ENCODE results near the gene PLK3. TPM values are rescaled to one million over a fixed set of nuclear protein-coding genes. Genes with fewer than 3 reads are reported as not detected.
A peak's percentile ranks its signal among the peaks of the same experiment; 100 is the strongest.
"Not testable (repeated sequence)": the region's sequence is repeated elsewhere in the genome, so short reads cannot be mapped to it uniquely, and the experiment has no call there.

PLK3 gene
- total and polyA plus RNA-seq, 2 experiments from 2014 or later, result 9.5 to 12.4 TPM

DNA sequence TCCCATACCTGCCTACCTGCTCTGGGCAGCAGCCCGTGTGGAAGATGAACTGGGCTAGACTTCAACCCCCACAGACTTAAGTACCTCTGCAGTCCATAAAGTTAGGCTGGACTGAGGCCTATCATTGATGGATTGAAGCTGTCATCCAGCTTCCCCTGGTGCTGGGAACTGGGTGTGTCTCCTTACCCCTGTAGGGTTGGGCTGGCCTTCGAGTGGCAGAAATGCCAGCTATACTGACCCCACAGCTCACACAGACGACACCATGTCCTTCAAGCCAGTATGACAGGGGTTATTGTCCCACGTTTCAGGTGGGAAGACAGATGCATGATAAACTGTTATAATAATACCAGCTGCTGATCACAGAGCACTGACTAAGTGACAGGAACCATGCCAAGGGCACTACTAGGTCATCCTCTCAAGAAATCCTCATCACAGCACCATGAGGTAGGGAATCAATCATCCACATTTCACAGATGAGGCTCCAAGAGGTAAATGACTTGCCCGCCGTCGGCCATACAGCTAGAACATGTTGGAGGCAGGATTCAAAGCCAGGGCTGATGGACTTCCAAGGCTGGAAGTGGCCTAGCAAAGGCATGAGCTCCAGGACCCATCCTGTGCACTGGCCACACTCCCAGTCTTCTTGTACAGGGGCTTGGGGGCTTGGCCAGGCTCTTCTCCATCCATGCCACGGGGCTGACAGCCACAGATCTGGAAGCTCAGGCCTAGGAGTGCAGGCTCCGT lies 11.9 kb upstream of the PLK3 start, which contains the start of gene BEST4:
Gene BEST4, minus strand, starts transcription at position 51 of the 741 bp plus-strand sequence. CDS start 465 bp downstream, outside the sequence.
- Histone ChIP-seq H3K4me3 (no peak within 1 kb of the TSS), H3K4me1 (ENCODE audit: low read depth) (peaks cover 9% of the 10 kb centered on the region), H3K27me3 (no peaks in the 10 kb centered on the region), H3K9me3 (ENCODE audit: low read depth) (no peaks in the 10 kb centered on the region), H3K27ac (no peak within 1 kb of the TSS), H3K36me3 (no peaks in the 10 kb centered on the region)
- no peak for TF ChIP-seq CTCF (IDR thresholded peaks at IDR 0.05; ENCODE audit: low read depth, low read length)
- DNase-seq (ENCODE audit: low read depth in 1 of 2, low spot score in 1 of 2), result no peak

GRCh38 chr1:44790968-44791801 lies 9.0 kb upstream of the PLK3 start:
- H3K36me3 ChIP-seq, result no peaks in the 10 kb centered on the region
- no peaks in the 10 kb centered on the region for H3K9me3 ChIP-seq (ENCODE audit: low read depth)
- no peak for TF ChIP-seq CTCF (IDR thresholded peaks at IDR 0.05; ENCODE audit: low read depth, low read length)
- no peaks in the 10 kb centered on the region for H3K27me3 ChIP-seq
- no peak overlapping the region for H3K27ac ChIP-seq
- no peak overlapping the region for H3K4me3 ChIP-seq
- DNase-seq (ENCODE audit: low read depth in 1 of 2, low spot score in 1 of 2), result no peak
- peaks cover 7% of the 10 kb centered on the region for H3K4me1 ChIP-seq (ENCODE audit: low read depth)

GRCh38 chr1:44792736-44793502 lies 7.3 kb upstream of the PLK3 start:
- Histone ChIP-seq H3K27me3 (no peaks in the 10 kb centered on the region), H3K27ac (peak overlapping the region; percentile 87), H3K9me3 (ENCODE audit: low read depth) (no peaks in the 10 kb centered on the region), H3K4me3 (no peak overlapping the region), H3K4me1 (ENCODE audit: low read depth) (peaks cover 7% of the 10 kb centered on the region), H3K36me3 (no peaks in the 10 kb centered on the region)
- no peak for DNase-seq (ENCODE audit: low read depth in 1 of 2, low spot score in 1 of 2)
- TF ChIP-seq CTCF (IDR thresholded peaks at IDR 0.05; ENCODE audit: low read depth, low read length), result no peak

GRCh38 chr1:44797886-44798285 lies 2.3 kb upstream of the PLK3 start:
- DNase-seq (ENCODE audit: low read depth in 1 of 2, low spot score in 1 of 2); H3K9me3 ChIP-seq (ENCODE audit: low read depth); H3K27ac ChIP-seq; H3K27me3 ChIP-seq; H3K36me3 ChIP-seq; H3K4me3 ChIP-seq: not testable (repeated sequence)
- H3K4me1 ChIP-seq (ENCODE audit: low read depth), result peaks cover 16% of the 10 kb centered on the region

GRCh38 chr1:44798481-44799365 lies 1.5 kb upstream of the PLK3 start:
- H3K27ac ChIP-seq, result peak overlapping the region; percentile 89
- no peaks in the 10 kb centered on the region for H3K27me3 ChIP-seq
- H3K4me1 ChIP-seq (ENCODE audit: low read depth), result peaks cover 11% of the 10 kb centered on the region
- no peak for TF ChIP-seq CTCF (IDR thresholded peaks at IDR 0.05; ENCODE audit: low read depth, low read length)
- H3K36me3 ChIP-seq, result no peaks in the 10 kb centered on the region
- H3K9me3 ChIP-seq (ENCODE audit: low read depth), result no peaks in the 10 kb centered on the region
- DNase-seq (ENCODE audit: low read depth in 1 of 2, low spot score in 1 of 2), result no peak
- no peak overlapping the region for H3K4me3 ChIP-seq
